Lower leg skin (tissue), 3 donors: Measurements from ENCODE around the gene REC8.

Experiments
- POLR2A ChIP-seq, 2 donors: fragments of 450-650 bp; IDR thresholded peaks; one replicate each; pipeline ENCODE4 v1.6.1; 2016 to 2017; ENCODE audit warnings: antibody characterized with exemption in 2 of 2, mild to moderate bottlenecking in 1 of 2, moderate library complexity in 1 of 2
- TF ChIP-seq, protein P1 (sequence below), 3 donors: fragments of 450-650 bp; IDR thresholded peaks; one replicate each; pipeline ENCODE4 v1.5.1; 2016; ENCODE audit warnings: antibody characterized with exemption in 3 of 3, mild to moderate bottlenecking in 3 of 3, moderate library complexity in 2 of 3

DNA sequence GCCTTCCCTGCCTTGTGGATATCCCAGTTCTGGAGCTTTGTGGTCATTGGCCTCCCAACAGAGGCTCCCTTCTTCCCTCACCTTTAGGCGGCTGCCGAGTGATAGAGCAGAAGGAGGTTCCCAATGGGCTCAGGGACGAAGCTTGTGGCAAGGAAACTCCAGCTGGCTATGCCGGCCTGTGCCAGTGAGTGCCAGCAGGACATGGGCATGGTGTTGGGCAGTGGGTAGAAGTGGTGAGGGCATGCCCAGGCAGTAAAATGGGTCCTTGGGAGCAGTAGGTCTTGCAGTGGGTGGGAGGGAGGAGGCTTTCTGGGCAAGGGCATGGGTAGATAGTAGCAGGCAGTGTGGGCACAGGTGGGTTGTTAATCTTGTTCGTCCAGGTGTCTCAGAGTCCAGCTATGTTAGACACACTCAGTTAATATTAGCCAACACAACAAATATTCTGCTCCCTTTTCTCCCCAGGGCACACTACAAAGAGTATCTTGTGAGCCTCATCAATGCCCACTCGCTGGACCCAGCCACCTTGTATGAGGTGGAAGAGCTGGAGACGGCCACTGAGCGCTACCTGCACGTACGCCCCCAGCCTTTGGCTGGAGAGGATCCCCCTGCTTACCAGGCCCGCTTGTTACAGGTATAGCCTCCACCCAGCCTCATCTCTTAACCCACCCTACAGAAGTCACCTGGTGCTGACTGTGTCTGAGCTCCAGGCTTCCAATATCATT lies 11.9 kb upstream of the REC8 start:
- TF ChIP-seq, protein P1, sequence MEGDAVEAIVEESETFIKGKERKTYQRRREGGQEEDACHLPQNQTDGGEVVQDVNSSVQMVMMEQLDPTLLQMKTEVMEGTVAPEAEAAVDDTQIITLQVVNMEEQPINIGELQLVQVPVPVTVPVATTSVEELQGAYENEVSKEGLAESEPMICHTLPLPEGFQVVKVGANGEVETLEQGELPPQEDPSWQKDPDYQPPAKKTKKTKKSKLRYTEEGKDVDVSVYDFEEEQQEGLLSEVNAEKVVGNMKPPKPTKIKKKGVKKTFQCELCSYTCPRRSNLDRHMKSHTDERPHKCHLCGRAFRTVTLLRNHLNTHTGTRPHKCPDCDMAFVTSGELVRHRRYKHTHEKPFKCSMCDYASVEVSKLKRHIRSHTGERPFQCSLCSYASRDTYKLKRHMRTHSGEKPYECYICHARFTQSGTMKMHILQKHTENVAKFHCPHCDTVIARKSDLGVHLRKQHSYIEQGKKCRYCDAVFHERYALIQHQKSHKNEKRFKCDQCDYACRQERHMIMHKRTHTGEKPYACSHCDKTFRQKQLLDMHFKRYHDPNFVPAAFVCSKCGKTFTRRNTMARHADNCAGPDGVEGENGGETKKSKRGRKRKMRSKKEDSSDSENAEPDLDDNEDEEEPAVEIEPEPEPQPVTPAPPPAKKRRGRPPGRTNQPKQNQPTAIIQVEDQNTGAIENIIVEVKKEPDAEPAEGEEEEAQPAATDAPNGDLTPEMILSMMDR (IDR thresholded peaks at IDR 0.05) = no peak
- no peak for TF ChIP-seq POLR2A (IDR thresholded peaks at IDR 0.05)
